Loucy (cell line): ENCODE data around the gene CALCA.

Experiments used
- EZH2phosphoT487 ChIP-seq: fragments of 200-600 bp; IDR thresholded peaks from 2 replicates; pipeline ENCODE4 v1.6.1; 2018; ENCODE audit warnings: antibody characterized with exemption, mild to moderate bottlenecking, moderate library complexity, borderline replicate concordance
- TF ChIP-seq, protein P1 (sequence below): fragments of 200-600 bp; sonication (generic); conservative IDR thresholded peaks from 2 replicates; pipeline ENCODE4 v1.5.1; 2014; ENCODE audit warnings: mild to moderate bottlenecking, antibody characterized with exemption, low read length

GRCh38 chr11:15016200-15016599 lies 44.0 kb upstream of the CALCA start:
- TF ChIP-seq, protein P1, sequence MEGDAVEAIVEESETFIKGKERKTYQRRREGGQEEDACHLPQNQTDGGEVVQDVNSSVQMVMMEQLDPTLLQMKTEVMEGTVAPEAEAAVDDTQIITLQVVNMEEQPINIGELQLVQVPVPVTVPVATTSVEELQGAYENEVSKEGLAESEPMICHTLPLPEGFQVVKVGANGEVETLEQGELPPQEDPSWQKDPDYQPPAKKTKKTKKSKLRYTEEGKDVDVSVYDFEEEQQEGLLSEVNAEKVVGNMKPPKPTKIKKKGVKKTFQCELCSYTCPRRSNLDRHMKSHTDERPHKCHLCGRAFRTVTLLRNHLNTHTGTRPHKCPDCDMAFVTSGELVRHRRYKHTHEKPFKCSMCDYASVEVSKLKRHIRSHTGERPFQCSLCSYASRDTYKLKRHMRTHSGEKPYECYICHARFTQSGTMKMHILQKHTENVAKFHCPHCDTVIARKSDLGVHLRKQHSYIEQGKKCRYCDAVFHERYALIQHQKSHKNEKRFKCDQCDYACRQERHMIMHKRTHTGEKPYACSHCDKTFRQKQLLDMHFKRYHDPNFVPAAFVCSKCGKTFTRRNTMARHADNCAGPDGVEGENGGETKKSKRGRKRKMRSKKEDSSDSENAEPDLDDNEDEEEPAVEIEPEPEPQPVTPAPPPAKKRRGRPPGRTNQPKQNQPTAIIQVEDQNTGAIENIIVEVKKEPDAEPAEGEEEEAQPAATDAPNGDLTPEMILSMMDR, result no peak
- TF ChIP-seq EZH2phosphoT487, result no peak
